Stimulated activated CD4-positive, alpha-beta T cell treated with anti-CD3 and anti-CD28 coated beads, Interleukin-1b, Interleukin-23, amount 100 ng/mL, for 1 hour (primary cell): ENCODE data around the gene WASL.
"Not testable (repeated sequence)": the region's sequence is repeated elsewhere in the genome, so short reads cannot be mapped to it uniquely, and the experiment has no call there.

Source experiments
- DNase-seq, 2 donors: peaks; one replicate each; pipeline ENCODE4 v3.0.0-alpha.2; 2020; ENCODE audit warnings: low read depth in 2 of 2

Gene WASL

DNA sequence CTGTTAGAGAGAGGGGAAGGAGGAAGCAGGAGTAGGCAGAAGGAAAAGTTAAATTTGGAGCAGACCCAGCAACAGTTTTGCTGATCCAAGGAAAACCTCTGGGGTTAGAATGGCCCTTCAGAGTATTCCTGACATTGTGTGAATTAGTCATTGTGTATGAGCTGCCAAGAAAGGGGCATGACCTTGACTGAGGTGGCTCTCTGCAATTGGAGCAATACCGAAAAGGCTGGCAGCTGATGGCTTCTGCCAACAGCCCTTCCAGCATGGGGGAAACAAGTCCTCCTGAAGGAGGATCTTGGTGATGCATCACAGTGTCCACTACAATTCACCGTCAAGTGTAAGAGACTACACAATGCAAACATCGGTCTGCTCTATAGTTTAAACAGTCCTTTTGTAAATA is 20.6 kb upstream of the WASL start:
- DNase-seq: no peak

DNA sequence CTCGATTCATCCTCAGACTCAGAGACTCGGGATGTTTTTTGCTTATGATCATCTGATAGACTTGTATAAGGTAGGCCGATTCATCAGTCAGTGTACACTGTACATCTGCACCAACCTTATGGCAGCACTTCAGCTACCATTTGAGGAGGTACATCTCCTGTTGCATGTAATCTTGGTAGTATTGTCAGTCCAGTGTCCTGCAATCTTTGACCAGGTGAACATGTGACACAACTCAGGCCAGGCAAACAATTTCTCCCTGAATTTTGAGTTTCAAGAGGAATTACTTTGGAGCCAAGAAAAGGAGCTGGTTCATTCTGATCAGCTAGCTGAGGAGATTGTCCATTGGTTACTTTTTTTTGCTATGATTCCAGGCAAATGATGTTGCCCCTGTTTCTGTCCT is 19.7 kb upstream of the WASL start:
- no peak for DNase-seq

DNA sequence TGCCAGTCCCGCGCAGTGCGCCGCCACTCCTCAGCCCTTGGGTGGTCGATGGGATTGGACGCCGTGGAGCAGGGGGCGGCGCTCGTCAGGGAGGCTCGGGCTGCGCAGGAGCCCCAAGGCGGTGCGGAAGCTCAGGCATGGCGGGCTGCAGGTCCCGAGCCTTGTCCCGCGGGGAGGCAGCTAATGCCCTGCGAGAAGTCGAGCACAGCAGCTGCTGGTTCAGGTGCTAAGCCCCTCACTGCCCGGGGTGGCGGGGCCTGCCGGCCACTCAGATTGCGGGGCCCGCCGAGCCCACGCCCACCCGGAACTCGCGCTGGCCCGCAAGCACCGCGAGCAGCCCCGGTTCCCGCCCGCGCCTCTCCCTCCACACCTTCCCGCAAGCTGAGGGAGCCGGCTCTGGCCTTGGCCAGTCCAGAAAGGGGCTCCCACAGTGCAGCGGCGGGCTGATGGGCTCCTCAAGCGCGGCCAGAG is 14.4 kb upstream of the WASL start:
- DNase-seq: no peak

DNA sequence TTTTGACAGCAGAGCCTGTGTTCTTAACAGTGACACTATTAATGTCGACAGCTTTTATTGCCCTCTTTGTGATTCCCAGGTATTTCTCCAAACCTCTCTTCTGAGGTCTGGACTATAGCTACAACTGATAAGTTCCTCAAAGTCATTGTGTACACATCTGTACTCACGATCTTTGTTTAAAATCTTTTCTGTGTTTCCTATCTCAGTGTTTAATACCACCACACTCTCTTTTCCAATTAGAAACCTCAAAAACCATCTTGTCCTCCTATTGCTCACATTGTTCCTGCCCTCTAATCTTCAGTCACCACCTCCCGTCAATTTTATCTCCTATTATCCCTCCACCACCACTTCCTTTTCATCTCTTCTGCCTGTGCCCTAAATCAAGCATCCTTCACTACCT is 12.9 kb upstream of the WASL start:
- DNase-seq: no peak

DNA sequence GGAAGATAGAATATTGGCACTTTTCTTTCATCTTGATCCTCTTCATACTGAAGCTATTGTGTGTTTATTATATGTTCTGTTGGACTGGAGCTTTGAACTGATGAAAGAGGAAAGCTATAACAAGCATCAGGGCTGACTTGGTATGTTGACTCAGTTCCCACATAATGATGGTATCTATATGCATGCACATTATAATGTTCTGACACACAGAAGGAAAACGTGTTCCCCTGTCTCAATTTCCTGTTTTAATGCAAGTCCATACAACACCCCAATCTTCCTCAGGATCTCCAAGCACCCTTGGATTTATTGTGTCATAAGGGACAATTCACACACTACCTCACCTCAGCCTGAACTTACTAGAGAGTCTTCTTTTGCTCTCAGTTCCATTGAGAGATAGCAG is 8.3 kb upstream of the WASL start:
- no peak for DNase-seq

DNA sequence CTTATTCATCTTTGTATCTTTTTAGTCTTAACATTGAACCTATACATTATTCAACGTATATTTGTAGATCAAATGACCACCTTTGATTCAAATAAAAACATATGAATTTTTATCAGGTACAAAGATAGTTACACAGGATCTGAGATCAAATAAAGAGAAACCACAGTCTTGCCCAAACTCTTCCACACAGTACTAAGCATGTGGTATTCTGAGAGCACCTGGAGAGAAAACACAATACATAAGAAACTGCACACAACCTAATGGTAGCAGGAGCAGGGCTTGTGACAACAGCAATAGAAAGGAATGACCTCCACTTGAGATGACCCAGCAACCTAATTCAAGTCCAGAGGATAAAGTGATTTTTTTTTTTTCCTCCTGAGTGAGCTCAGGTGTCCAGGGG is 6.5 kb upstream of the WASL start:
- DNase-seq: no peak

DNA sequence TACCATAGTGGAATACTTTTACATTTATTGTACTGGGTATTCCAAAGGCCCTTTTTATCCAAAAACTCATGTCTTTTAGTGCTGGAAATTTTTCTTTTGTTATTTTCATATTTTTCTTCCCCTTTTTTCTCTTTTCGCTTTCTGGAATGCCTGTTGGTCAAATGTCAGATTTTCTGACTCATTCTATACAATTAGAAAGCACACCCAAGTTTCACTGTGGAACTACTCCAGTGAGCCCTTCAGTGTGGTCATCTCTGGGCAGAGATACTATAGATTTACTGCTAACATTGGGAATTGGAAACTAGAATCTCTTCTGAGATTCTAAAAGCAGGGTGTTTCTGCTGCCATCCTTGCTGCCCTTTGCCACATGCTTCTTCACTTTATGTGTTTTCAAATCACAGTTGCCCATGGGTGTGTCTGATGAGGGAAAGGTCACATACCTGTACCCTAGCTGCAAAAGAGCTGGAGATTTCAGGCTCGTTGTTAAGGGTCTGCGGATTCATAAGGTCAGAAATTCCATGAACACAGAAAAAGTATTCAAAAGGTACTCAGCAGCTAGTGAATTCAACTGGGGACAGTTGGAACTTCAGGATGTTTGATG is 5.6 kb upstream of the WASL start:
- no peak for DNase-seq

DNA sequence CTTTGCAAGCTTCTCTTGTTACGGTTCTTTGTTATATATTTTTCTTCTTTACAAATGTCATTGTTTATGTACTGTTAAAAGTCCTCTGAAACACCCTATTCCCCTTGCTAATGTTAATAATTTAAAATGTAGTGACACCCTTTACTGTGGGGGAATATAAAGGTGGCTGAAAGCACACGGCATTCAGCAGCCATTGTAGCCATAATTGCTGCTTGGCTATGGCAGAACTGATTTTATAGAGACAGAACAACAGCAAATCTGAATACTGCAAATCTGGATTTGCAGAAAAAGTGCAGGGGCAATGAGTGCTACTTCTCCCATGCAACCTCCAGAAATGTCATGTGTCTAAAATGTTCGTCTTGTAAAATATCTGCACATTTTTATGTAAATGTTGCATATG is 3.7 kb upstream of the WASL start:
- no peak for DNase-seq

DNA sequence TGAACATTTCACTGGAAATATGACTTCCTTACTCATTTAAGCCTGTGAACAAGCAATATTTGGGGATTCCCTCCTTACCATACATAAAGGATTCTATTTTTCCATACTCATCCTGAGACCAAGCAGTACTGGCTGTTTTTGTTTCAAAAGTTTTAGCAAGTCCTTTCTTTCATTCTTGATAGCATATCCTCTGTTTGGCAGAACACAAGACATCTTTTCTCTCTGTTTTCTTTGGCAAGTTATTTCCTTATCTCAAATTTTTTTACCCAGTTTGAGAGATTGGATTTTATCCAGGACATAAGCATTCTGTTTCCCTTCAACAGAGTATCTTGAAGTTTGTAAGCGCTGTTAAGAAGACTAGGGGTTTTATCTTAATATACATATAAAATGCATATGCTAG is 3.0 kb upstream of the WASL start:
- no peak for DNase-seq

DNA sequence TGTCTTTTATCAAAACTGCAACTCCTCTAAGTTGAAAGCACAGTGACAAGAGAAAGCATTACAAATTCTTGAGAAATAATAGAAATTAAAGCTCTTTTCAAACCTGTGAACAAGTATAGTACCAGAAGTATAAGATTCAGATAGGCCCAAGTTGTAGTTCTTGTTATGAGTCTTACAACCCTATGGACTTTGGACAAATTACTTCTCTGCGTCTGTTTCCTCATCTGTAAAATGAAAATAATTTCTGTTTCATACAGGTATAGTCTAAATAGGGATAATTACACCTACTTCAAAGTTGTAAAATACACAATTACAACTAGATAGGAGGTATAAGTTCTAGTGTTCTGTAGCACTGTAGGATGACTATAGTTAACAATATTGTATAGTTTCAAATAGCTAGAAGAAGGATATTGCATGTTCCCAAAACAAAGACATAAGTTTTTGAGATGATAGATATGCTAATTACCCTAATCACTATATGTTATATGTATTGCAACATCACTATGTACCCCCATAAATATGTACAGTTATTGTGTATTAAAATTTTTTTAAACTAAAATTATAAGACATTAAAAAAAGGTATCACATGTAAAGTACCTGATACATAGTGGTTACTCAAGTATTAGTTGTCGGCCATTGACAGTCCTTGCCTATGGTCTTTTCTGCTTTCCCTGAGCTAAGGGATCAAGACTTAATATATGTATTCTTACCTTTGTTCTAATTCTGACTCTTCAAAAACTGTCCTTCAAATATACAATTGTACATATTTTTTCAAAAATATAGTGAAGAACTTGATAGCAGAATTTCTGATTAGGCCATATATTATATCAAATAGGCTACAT is 1.8 kb upstream of the WASL start:
- DNase-seq: no peak

DNA sequence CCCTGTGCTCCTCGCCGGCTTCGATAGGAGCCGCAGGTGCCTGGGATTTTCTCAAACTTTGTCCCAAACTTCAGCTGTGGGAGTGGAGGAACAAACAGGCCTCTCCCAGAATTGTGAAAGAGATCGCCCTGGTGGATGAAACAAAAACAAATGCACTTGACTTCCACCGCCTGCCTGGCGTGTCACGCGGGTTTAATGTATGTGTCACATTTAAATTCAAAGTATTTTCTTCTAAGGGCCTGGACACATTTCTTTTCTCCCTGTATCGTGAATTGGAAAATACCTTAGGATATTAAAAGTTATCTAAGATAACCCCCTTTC is 694 bp upstream of the WASL start:
- no peak for DNase-seq

DNA sequence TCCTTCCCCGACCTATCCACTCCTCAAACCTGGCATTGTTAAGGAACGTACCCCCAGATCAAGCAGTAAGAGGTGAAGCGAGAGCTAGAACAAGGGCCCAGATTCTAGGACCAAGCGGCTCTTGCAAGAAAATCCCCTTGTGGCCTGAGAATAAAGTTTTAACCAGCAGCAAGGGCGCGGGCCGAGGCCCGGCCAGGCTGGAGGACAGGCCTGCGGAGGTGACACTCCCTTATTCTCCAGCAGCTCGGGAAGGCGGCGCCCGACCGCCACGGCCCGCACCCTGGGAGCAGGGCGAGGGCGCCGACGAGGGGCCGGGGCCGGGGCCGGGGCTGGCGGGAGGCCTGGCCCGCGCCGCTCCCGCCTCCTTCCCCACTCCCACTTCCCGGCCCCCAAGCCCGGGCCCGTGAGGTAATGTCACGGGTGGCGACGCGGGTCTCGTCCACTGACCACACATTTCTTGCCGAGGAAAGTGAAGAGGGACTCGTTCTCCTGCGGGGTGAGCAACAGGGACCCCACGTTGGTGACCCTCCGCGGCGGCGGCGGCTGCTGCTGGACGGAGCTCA is 551 bp downstream of the WASL start:
- DNase-seq: peak in 1 of 2 donors; percentile 2

DNA sequence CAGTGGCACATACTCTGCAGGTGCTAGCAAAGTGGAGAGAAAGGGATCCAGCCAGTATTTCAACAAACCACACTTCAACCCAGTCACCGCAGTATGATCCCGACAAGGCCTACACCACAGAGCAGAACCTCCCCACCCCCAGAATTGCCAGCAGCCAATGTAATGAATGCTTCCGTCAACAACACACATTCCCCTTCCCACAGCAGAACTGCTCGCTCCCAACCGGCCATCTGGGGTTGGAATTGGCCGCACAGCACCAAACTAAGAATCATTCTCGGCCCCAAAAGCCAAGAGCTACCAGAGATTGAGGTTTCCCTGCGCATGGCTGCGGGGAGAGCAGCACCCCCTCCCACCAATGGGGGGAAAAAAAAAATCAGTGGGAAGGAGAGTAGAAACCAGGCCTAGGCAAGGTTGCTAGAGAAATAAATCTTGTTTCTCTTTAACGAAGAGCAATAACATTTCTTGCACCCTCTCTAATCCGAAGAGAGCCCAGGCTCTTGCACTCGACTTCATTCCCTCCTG is 1.1 kb downstream of the WASL start:
- DNase-seq: no peak

DNA sequence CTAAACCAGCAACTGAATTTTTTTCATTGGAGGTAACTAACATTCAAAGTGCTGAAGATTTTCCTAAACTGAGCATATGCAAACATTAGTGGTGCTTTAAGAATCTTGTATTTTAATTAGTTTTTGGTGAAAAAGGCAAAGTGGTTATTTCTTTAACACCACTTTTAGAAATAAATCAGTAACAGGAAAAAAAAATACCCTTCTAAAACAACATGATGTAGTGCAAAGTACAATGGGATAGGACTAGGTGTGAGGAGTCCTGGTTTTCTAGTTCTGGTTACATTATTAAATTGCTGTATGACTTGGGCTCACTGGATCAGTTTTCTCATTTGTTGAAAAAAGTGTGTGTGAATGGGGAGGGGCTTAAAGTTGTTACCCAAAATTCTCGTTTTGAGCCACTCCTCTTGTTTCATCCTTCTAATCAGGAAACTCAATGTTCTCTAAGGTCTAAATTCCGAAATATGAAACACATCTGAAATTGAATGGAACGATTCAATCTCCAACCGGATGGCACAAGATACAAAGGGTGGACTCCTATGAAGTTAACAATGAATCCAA is 1.8 kb downstream of the WASL start:
- no peak for DNase-seq

DNA sequence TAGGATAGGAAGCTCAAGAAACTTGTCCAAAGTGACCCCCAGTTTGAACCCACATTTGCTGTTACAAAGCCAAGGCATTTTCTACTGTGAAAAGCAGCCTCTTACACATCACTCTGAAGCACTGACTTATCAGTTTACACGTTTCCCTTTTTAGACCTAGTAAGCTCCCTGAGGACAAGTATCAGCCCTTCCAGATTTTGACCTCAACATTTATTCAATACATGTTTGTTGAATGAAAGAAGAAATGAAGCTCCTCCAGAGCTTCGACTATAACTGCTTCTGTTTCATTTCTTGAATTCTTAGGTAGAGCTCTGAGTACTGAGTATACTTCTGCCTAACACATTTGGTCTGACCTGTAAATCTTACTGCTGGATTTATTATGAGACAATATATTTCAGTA is 2.7 kb downstream of the WASL start:
- no peak for DNase-seq

DNA sequence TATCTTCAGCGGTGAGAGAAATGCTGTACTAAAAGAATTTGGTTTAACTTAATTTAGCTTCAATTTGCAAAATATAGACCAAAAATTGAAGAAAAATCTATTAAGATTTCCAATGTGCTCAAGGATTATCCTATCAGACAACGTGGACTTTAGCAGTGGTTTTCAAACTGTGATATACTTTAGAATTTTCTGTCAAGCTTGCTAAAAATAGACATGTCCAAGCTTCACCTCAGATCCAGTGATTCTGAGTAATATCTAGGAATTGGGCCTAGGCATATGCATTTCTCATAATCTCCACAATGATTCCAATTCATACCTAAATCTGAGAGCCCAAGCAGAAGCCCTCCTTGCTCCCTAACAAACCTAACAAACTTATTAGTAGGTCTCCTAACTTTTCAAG is 3.4 kb downstream of the WASL start:
- no peak for DNase-seq

DNA sequence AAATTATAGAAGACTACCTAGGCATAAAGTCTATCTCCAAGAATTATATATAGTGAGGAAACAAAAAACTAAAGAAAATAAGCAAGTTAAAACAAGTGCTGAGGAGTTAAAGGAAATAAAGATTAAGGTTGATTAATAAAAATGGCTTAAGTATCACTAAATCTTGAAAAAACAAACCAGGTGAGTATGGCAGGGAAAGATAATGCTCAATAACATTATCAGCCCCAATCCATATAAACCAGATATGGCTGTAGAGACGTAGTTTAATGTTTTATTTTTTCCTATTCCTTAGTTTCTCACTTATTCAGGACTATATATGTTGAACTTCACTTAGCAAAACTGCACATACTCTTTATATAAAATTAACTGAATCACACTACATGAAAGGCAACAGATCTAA is 4.4 kb downstream of the WASL start:
- DNase-seq: no peak

DNA sequence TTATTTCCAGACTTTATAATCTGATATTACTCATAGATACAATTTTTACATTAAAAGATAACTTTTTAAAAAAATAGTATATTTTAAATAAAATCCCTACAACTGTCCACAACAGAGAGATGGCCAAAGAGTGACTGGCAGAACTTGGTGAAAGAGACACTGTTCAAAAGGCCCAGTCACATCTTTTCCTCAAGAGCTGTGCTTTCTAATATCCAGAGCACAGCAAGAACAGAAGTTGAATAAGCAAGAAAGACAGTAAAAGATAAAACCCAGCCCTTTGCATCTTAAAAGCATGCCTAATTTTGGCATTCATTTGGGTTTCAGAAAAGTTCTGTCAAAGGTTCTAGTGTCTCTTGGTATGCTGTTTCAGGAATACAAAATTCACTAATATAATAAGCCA is 6.9 kb downstream of the WASL start:
- DNase-seq: no peak

DNA sequence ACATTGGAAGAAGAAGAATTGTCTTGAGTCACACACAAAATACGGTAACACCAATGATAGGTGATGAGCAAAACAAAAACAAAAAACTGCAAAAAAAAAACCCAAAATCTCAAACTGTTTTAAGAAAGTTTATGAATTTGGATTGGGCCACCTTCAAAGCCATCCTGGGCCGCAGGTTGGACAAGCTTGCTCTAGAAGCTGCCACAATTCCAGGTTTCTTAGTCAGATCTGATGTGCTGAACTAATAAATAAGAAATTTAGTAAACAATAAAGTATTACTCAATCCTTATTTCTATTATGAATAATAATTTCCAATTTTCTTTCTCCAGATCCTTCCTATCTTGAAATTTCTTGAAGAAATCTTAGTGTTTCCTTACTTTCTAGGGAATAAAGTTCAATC is 10.0 kb downstream of the WASL start:
- no peak for DNase-seq

DNA sequence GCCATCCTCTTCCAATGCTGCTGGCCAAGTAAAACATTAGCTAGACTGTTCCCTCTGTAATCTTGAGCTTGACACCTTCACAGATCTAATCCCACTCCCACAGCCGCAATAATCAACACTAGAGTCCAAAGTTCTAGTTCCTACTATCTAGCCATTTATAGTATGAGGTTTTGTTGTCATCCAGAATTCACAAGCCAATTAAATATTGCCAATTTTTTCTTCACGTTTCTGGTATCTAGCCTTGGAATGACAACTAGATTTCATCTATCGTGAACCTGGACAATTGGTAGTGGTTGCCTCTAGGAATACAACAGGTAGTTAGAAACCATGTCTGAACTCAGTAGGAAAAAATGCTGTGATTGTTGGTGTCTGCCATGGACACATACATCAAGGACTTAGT is 10.4 kb downstream of the WASL start:
- DNase-seq: no peak

DNA sequence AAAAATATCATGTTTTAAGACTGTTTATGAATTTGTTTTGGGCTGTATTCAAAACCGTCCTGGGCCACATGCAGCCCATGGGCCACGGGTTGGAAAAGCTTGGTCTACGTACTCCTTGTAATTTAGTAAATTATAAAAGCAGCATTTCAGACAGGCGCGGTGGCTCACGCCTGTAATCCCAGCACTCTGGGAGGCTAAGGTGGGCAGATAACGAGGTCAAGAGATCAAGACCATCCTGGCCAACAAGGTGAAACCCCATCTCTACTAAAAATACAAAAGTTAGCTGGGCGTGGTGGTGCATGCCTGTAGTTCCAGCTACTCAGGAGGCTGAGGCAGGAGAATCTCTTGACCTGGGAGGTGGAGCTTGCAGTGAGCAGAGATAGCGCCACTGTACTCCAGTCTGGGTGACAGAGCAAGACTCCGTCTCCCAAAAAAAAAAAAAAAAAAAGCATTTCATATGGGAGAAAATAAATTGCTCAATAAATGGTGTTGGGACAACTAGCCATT is 11.6 kb downstream of the WASL start:
- not testable (repeated sequence) for DNase-seq

DNA sequence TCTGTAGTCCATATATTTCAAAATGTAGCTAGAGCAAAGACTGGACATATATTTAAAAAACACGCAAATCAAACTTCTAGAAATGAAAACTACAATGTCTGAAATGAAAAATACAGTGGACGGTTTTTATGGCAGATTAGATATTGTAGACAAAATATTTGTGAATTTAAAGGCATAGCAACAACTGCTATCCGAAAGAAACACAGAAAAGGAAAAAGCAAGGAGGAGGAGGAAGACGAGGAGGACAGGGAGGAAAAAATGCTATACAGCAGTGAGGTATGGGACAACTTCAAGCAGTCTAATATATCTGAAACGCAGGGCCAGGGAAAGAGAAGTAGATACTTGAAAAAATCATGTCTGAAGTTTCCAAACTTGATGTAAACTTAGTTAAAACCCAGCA is 13.3 kb downstream of the WASL start:
- no peak for DNase-seq

DNA sequence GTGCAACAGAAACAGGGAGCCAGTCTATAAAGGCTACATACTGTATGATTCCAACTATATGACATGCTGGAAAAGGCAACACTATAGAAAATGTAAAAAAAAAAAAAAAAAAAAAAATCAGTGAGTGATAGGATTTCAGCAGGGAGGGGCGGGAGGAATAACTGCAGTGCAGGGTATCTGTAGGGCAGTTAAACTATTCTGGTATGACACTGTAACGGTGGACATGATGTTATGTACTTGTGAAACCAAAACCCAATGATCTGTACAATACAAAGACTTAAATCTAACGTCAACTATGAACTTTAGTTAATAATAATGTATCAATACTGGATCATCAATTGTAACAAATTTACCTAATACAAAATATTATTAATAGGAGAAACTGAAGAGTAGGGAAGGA is 14.3 kb downstream of the WASL start:
- DNase-seq: no peak
